Uterus (tissue), 2 donors: ENCODE measurements around the gene ABL1.

ENCODE experiments used
- CTCF ChIP-seq, 4 experiments: fragments of 200-600 bp in 2 of 4; fragments of 450-650 bp in 2 of 4; sonication (generic) in 2 of 4; IDR thresholded peaks; one replicate each; pipeline ENCODE4 v1.5.1; 2016 to 2019; ENCODE audit warnings: antibody characterized with exemption in 4 of 4, mild to moderate bottlenecking in 2 of 4, moderate library complexity in 1 of 4
- POLR2A ChIP-seq, 2 donors: fragments of 450-650 bp; IDR thresholded peaks; one replicate each; pipeline ENCODE4 v1.6.1; 2016; ENCODE audit warnings: antibody characterized with exemption in 2 of 2, mild to moderate bottlenecking in 1 of 2, moderate library complexity in 1 of 2

- TF ChIP-seq POLR2A (IDR thresholded peaks at IDR 0.05) (no peak), CTCF (IDR thresholded peaks at IDR 0.05) (no peak)
Observed at GRCh38 chr9:130906735-130907416, 71.8 kb downstream of the ABL1 start.
